Adipocyte (in vitro differentiated cells): ENCODE data around the gene C2CD5.
"Not testable (repeated sequence)": the region's sequence is repeated elsewhere in the genome, so short reads cannot be mapped to it uniquely, and the experiment has no call there.

Experiments used
- DNase-seq: peaks from one replicate; pipeline ENCODE4 v3.0.0-alpha.2; 2015; ENCODE audit warnings: low read depth
- H3K27me3 ChIP-seq: replicated peaks from 2 replicates; pipeline ENCODE4 v1.7.0; 2013; ENCODE audit warnings: mild to moderate bottlenecking, low read length, moderate library complexity; ENCODE audit not compliant: control insufficient read depth, insufficient read depth
- H3K36me3 ChIP-seq: 2 replicates; pipeline ENCODE4 v1.7.0; 2013; ENCODE audit warnings: low read length, mild to moderate bottlenecking, moderate library complexity; ENCODE audit not compliant: control insufficient read depth, insufficient read depth, severe bottlenecking
- H3K4me1 ChIP-seq: 2 replicates; pipeline ENCODE4 v1.7.0; 2013; ENCODE audit warnings: mild to moderate bottlenecking, low read length, moderate library complexity; ENCODE audit not compliant: control insufficient read depth, insufficient read depth
- H3K4me3 ChIP-seq: 2 replicates; pipeline ENCODE4 v1.7.0; 2013; ENCODE audit warnings: mild to moderate bottlenecking, low read length, moderate library complexity
- H3K9ac ChIP-seq: 2 replicates; pipeline ENCODE4 v1.7.0; 2013; ENCODE audit warnings: mild to moderate bottlenecking, low read length, moderate library complexity
- H3K9me3 ChIP-seq: 2 replicates; pipeline ENCODE4 v1.7.0; 2013; ENCODE audit warnings: mild to moderate bottlenecking, low read length, moderate library complexity; ENCODE audit not compliant: control insufficient read depth

C2CD5 gene

GRCh38 chr12:22514875-22515274 is 29.5 kb downstream of the C2CD5 start:
- no peaks in the 10 kb centered on the region for H3K9me3 ChIP-seq
- peaks cover 8% of the 10 kb centered on the region for H3K36me3 ChIP-seq
- no peak for DNase-seq
- no peaks in the 10 kb centered on the region for H3K27me3 ChIP-seq
- H3K4me1 ChIP-seq = no peaks in the 10 kb centered on the region
- no peak overlapping the region for H3K4me3 ChIP-seq
- no peak overlapping the region for H3K9ac ChIP-seq

- no peak for DNase-seq
- H3K27me3 ChIP-seq = no peaks in the 10 kb centered on the region
- H3K9ac ChIP-seq = no peak overlapping the region
- peaks cover 9% of the 10 kb centered on the region for H3K36me3 ChIP-seq
- no peaks in the 10 kb centered on the region for H3K4me1 ChIP-seq
- H3K9me3 ChIP-seq = no peaks in the 10 kb centered on the region
- H3K4me3 ChIP-seq = no peak overlapping the region
Observed at GRCh38 chr12:22505826-22506225, 38.5 kb downstream of the C2CD5 start.

GRCh38 chr12:22500100-22500499 is 44.2 kb downstream of the C2CD5 start:
- no peak for DNase-seq
- Histone ChIP-seq H3K9ac (no peak overlapping the region), H3K36me3 (peaks cover 4% of the 10 kb centered on the region), H3K4me1 (no peaks in the 10 kb centered on the region), H3K27me3 (no peaks in the 10 kb centered on the region), H3K9me3 (no peaks in the 10 kb centered on the region), H3K4me3 (no peak overlapping the region)

- Histone ChIP-seq H3K4me1 (peaks cover 2% of the 10 kb centered on the region), H3K9ac (no peak overlapping the region), H3K27me3 (no peaks in the 10 kb centered on the region), H3K9me3 (no peaks in the 10 kb centered on the region), H3K36me3 (peaks cover 4% of the 10 kb centered on the region), H3K4me3 (no peak overlapping the region)
- no peak for DNase-seq
Observed at GRCh38 chr12:22499445-22499844, 44.9 kb downstream of the C2CD5 start.

- Histone ChIP-seq H3K27me3 (no peaks in the 10 kb centered on the region), H3K9me3 (no peaks in the 10 kb centered on the region), H3K36me3 (peaks cover 29% of the 10 kb centered on the region), H3K4me3 (no peak overlapping the region), H3K9ac (no peak overlapping the region), H3K4me1 (peaks cover 10% of the 10 kb centered on the region)
- DNase-seq = no peak
Observed at GRCh38 chr12:22494319-22494718, 50.0 kb downstream of the C2CD5 start.

GRCh38 chr12:22491034-22491433 is 53.3 kb downstream of the C2CD5 start:
- peaks cover 36% of the 10 kb centered on the region for H3K36me3 ChIP-seq

GRCh38 chr12:22488478-22488877 is 55.9 kb downstream of the C2CD5 start:
- Histone ChIP-seq H3K36me3 (peaks cover 48% of the 10 kb centered on the region), H3K9ac (no peak overlapping the region), H3K9me3 (no peaks in the 10 kb centered on the region), H3K27me3 (no peaks in the 10 kb centered on the region), H3K4me1 (no peaks in the 10 kb centered on the region), H3K4me3 (no peak overlapping the region)
- DNase-seq = no peak

More at GRCh38 chr12:22491034-22491433, 53.3 kb downstream of the C2CD5 start:
- Histone ChIP-seq H3K27me3 (no peaks in the 10 kb centered on the region), H3K4me3 (no peak overlapping the region), H3K9ac (no peak overlapping the region), H3K9me3 (no peaks in the 10 kb centered on the region), H3K4me1 (peaks cover 10% of the 10 kb centered on the region)
- DNase-seq = no peak

- not testable (repeated sequence) for DNase-seq, H3K27me3 ChIP-seq, H3K4me1 ChIP-seq, H3K4me3 ChIP-seq, H3K9me3 ChIP-seq, H3K9ac ChIP-seq
- peaks cover 44% of the 10 kb centered on the region for H3K36me3 ChIP-seq
Observed at GRCh38 chr12:22487683-22488082, 56.7 kb downstream of the C2CD5 start.

GRCh38 chr12:22481547-22482104 is 62.7 kb downstream of the C2CD5 start:
- H3K9me3 ChIP-seq = no peaks in the 10 kb centered on the region
- no peaks in the 10 kb centered on the region for H3K27me3 ChIP-seq
- no peak overlapping the region for H3K4me3 ChIP-seq
- peaks cover 25% of the 10 kb centered on the region for H3K36me3 ChIP-seq
- H3K4me1 ChIP-seq = peaks cover 11% of the 10 kb centered on the region
- DNase-seq = no peak
- H3K9ac ChIP-seq = no peak overlapping the region

- not testable (repeated sequence) for DNase-seq, H3K9ac ChIP-seq, H3K9me3 ChIP-seq, H3K27me3 ChIP-seq, H3K4me3 ChIP-seq
- H3K4me1 ChIP-seq = peaks cover 19% of the 10 kb centered on the region
- H3K36me3 ChIP-seq = peaks cover 29% of the 10 kb centered on the region
Observed at GRCh38 chr12:22480814-22481213, 63.5 kb downstream of the C2CD5 start.

GRCh38 chr12:22480016-22480415 is 64.3 kb downstream of the C2CD5 start:
- DNase-seq = no peak
- Histone ChIP-seq H3K9me3 (no peaks in the 10 kb centered on the region), H3K4me1 (peaks cover 19% of the 10 kb centered on the region), H3K4me3 (no peak overlapping the region), H3K36me3 (peaks cover 30% of the 10 kb centered on the region), H3K27me3 (no peaks in the 10 kb centered on the region), H3K9ac (no peak overlapping the region)

GRCh38 chr12:22477894-22478287 is 66.5 kb downstream of the C2CD5 start:
- H3K36me3 ChIP-seq = peaks cover 21% of the 10 kb centered on the region

More at GRCh38 chr12:22477894-22478287, 66.5 kb downstream of the C2CD5 start:
- Histone ChIP-seq H3K9me3 (no peaks in the 10 kb centered on the region), H3K9ac (peak overlapping the region; percentile 11), H3K4me1 (peaks cover 19% of the 10 kb centered on the region), H3K4me3 (peak overlapping the region; percentile 42), H3K27me3 (no peaks in the 10 kb centered on the region)
- DNase-seq = no peak
